DMS 273 treated with DMSO at 0.1 percent for 48 hours (cell line): ENCODE measurements around the gene ZP3.
"Not testable (repeated sequence)": the region's sequence is repeated elsewhere in the genome, so short reads cannot be mapped to it uniquely, and the experiment has no call there.

Source experiments
- DNase-seq: peaks from one replicate; lab custom pipeline; 2025; lab: John Stamatoyannopoulos, UW

The ZP3 gene

DNA sequence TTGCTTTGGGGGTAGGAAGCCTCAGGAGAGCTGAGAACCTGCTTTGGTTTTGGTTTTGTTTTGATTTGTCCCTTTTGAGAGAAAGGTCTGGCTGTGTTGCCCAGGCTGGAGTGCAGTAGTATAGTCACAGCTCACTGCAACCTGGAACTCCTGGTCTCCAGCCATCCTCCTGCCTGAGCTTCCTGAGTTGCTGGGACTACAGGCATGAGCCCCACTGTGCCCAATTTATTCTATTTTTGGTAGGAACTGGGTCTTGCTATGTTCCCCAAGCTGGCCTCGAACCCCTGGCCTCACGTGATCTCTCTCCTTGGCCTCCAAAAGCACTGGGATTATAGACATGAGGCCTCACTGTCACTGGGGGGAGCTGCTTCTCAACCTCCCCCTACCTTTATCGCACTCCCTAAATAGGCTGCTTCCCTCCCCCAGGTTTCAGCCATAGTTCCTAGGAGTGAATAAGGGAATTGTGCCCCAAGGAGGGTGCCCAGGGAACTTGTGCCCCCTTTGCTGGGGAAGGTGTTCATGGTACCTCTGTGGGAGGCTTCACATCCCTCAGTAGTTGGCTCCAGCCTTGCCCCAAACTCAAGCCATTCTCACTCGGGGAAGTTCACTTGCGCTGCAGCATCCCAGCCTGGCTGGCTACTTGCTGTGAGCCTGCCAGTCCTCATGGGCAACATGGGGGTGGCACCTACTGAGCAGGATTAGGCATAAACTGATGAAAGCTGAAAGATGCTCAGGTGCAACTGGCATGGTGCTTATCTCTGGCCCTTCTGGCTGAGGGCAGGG lies 18.1 kb downstream of the ZP3 start:
- not testable (repeated sequence) for DNase-seq

- not testable (repeated sequence) for DNase-seq
Observed at GRCh38 chr7:76443846-76444245, 19.1 kb downstream of the ZP3 start.

- DNase-seq, result peak; percentile 68
Observed at GRCh38 chr7:76445577-76446008, 20.8 kb downstream of the ZP3 start.

DNA sequence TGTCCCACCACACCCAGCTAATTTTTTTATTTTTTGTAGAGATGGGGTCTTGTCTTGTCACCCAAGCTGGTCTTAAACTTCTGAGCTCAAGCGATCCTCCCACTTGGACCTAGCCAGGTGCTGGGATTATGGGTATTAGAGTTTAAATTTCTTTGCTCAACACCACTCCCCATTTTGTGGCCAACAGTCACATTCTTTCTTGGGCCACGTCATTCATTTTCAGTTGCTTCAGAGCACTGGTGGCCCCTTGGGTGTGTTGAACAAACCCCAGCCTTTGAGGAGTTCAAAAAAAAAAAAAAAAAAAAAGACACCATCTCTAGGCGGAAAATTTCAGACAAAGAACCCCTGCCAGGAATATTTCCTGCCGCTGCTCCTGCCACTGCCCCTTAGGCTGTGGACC lies 32.3 kb downstream of the ZP3 start:
- DNase-seq, result not testable (repeated sequence)

GRCh38 chr7:76458504-76458903 lies 33.8 kb downstream of the ZP3 start:
- not testable (repeated sequence) for DNase-seq

DNA sequence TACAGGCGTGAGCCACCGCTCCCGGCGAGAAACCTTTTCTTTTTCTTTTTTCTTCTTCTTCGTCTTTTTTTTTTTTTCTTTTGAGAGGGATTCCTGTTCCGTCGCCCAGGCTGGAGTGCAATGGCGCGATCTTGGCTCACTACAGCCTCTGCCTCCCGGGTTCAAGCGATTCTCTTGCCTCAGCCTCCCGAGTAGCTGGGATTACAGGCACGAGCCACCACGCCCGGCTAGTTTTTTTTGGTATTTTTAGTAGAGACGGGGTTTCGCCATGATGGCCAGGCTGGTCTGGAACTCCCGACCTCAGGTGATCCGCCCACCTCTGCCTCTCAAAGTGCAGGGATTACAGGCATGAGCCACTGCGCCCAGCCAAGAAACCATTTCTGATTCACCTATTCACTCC lies 36.0 kb downstream of the ZP3 start:
- DNase-seq, result not testable (repeated sequence)

DNA sequence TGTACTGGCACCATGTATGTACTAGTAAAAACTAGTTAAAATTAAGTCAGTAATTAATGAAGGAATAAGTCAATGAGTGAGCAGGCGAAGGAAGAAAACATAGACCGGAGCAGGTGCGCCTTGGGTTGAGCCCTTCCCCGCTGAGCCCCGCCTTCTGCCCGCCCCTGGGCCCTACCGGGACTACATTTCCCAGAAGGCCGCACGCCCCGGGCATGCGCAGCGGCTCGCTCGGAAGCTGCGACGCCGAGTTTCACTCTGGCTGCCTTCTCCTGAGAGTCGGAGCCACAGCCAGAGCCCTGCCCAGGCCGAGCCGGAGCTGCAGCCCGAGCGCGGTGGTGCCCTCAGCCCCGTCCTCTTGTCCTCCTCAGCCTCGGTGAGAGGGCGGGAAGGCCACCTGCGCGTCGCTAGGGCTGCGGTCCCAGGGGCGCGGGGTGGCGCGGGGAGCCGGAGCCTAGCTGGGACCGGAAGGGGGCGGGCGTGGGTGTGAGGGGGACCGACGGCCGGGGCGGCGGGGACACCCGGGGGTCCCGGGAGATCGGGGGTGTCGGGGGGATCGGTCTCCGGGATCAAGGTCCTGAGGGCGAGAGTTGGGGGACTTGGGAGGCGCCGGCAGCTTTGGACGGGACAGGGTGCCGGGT lies 36.8 kb downstream of the ZP3 start, which contains the start of gene DTX2:
TSS of gene DTX2 (plus strand) at position 246 of the 638 bp plus-strand sequence. CDS start 18,801 bp downstream, outside the sequence.
- DNase-seq, result not testable (repeated sequence)

- DNase-seq, result not testable (repeated sequence)
Observed at GRCh38 chr7:76462271-76462882, 37.6 kb downstream of the ZP3 start.

DNA sequence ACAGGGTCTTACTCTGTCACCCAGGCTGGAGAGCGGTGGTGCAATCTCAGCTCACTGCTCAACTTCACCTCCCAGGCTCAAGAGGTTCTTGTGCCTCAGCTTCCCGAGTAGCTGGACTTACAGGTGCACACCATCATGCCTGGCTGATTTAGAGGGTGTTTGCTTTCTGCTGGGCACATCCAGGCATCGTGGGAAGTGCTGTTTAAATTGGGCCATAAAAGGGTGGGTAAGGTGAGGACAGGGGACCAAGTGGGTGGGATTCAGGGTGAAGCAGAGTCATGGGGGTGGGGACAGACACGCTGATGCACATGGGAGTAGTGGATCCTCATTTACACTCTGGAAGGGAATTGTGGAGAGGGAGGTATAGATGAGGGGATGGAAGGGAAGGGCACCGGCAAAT lies 40.2 kb downstream of the ZP3 start:
- not testable (repeated sequence) for DNase-seq

- not testable (repeated sequence) for DNase-seq
Observed at GRCh38 chr7:76465950-76466349, 41.2 kb downstream of the ZP3 start.

DNA sequence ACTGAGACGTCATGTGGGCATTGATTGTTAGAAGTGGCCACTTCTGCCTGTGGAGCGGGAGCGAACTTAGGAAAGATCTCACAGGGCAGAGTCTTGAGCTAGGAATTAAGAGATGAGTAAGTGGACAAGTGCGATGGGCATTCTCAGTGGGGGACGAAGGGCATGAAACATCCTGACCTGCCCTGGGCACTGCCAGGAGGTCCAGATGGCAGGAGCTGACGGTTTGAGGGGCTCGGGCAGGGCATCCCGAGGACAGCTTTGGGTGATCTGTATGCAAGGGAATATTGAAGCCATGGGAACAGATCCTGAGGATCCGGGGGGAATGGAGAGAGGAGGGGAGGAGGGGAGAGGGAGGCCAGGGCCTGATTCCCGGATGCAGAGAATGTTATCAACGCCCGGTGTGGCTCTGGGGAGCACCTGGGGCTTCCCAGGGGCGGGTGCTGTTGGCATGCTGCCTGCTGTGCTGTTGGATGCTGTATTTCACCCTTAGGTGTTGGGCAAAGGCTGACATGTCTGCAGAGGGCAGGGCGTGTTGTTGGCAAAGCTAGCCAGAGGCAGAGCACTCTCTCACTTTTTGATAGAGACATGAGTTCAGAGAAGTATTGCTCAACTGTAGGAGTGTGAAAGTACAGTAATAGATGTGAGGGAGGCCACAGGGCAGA lies 43.1 kb downstream of the ZP3 start:
- DNase-seq, result not testable (repeated sequence)

DNA sequence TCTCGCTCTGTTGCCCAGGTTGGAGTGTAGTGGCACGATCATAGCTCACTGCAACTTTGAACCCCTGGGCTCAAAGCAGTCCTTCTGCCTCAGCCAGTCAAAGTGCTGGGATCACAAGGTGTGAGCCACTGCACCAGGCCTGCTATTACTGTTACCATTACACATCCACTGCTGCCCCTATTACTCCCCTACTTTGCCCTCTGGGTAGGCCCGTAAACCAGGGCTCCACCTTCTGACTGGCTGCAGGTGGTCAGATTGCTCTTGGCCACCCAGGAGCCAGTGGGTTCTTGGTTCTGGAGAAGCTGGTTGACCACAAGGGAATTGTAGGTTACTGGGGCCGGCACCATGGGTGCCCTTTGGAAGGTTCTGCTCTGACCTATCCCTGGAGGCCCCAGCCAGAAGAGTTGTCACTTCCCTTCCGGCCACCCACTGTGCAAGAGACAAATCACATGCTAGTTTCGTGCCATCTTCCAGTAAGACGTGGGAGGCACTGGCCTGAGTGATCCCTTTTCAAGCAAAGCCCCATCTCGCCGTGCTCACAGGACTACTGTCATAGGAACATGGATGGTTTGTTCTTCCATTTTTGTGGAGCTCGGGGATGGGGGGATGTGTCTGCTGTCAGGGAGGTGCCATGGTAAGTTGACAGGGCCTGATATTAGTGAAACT lies 46.9 kb downstream of the ZP3 start:
- not testable (repeated sequence) for DNase-seq

- not testable (repeated sequence) for DNase-seq
Observed at GRCh38 chr7:76473097-76473496, 48.3 kb downstream of the ZP3 start.

DNA sequence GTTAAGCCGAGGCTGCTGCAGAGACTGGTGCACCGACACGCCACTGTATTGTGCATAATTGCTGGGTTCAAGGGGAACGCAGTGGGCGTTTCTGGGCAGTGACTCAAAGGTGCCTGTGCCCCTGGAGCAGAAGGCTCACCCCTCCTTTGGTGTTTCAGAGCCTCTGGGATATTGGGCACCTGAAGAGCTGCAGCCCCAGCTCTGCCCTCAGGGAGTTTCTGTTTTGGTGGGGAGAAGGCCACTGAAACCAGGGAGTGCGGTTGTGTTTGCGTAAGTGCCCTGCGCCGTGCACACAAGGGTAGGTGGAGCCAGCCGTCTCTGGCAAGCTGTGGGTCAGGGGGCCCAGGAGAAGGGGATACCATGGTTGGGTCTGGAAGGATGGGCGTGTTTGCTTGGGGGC lies 51.5 kb downstream of the ZP3 start:
- not testable (repeated sequence) for DNase-seq

- not testable (repeated sequence) for DNase-seq
Observed at GRCh38 chr7:76476742-76477474, 52.2 kb downstream of the ZP3 start.

DNA sequence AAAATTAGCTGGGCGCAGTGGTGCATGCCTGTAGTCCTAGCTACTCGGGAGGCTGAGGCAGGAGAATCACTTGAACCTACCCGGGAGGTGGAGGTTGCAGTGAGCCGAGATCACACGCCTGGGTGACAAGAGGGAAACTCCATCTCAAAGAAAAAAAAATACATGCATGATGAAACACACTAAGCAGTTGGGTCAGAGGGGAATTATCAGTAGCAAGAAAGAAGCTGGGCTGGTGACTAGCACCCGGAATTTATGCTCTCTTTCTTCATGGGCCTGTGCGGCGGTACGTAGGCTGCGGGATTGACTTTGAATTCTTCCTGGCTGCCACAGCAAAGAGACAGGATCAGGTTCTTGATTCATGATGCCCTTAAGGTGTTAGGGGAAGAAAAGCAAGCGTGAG lies 54.9 kb downstream of the ZP3 start:
- DNase-seq, result not testable (repeated sequence)

- not testable (repeated sequence) for DNase-seq
Observed at GRCh38 chr7:76480403-76481253, 55.9 kb downstream of the ZP3 start.

- DNase-seq, result not testable (repeated sequence)
Observed at GRCh38 chr7:76482660-76483059, 57.9 kb downstream of the ZP3 start.

DNA sequence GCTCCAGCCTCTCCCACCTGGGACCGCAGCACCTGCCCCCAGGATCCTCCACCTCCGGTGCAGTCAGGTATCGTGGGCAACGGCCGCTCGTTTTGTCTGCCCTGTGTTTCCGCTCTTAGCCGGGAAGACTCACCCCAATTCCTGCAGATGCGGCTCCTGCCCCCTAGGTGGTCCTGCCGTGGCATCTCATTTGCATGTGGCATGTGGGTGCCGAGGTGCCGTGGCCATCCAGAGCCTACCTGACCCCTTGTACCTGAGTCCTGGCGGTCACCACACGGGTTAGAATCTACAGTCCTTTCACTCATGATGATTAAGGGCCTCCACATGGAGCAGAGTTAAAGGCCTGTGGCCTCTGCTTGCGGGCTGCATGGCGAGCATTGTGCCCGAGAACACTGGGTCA lies 58.3 kb downstream of the ZP3 start:
- not testable (repeated sequence) for DNase-seq

DNA sequence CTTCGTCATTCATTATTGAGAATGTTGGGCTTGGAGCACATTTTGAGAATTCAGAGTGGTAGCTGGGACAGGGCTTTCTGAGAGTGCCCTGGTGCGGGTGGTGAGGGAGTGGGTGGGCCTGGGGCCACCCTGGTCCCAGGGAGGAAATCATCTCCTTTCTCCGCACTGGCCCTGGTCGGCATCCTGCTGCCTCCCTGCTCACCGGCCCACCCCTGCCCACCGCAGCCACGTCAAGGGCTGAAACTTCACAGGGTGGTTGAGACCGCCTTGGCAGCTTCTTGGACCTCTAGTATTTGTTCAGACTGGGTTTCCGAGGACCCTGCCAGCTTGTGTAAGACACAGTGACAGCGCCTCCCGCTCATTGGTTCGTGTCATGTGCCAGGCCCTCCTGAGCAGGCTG lies 59.7 kb downstream of the ZP3 start:
- not testable (repeated sequence) for DNase-seq
